ENCODE results near the gene PRICKLE1.

The PRICKLE1 gene

GRCh38 chr12:42426746-42427145 is 162.8 kb downstream of the PRICKLE1 start:
- DNase-seq (ENCODE audit: low read depth): peak; percentile 74
- no peak overlapping the region for H3K4me3 ChIP-seq (ENCODE audit: low read depth, low read length)
- TF ChIP-seq CTCF (IDR thresholded peaks at IDR 0.05; ENCODE audit: insufficient read depth, low read depth, low read length, missing control alignments): no peak

- no peak for TF ChIP-seq CTCF (IDR thresholded peaks at IDR 0.05; ENCODE audit: insufficient read depth, low read depth, low read length, missing control alignments)
- DNase-seq (ENCODE audit: low read depth): peak; percentile 9
- H3K4me3 ChIP-seq (ENCODE audit: low read depth, low read length): no peak overlapping the region
Measured at GRCh38 chr12:42422785-42423184, 166.8 kb downstream of the PRICKLE1 start.

- H3K4me3 ChIP-seq (ENCODE audit: low read depth, low read length): no peak overlapping the region
- peak; percentile 56 for DNase-seq (ENCODE audit: low read depth)
- TF ChIP-seq CTCF (IDR thresholded peaks at IDR 0.05; ENCODE audit: insufficient read depth, low read depth, low read length, missing control alignments): no peak
Measured at GRCh38 chr12:42421844-42422779, 167.4 kb downstream of the PRICKLE1 start.

- no peak overlapping the region for H3K4me3 ChIP-seq (ENCODE audit: low read depth, low read length)
- no peak for TF ChIP-seq CTCF (IDR thresholded peaks at IDR 0.05; ENCODE audit: insufficient read depth, low read depth, low read length, missing control alignments)
- no peak for DNase-seq (ENCODE audit: low read depth)
Measured at GRCh38 chr12:42420395-42420794, 169.2 kb downstream of the PRICKLE1 start.

- no peak overlapping the region for H3K4me3 ChIP-seq (ENCODE audit: low read depth, low read length)
- DNase-seq (ENCODE audit: low read depth): no peak
- TF ChIP-seq CTCF (IDR thresholded peaks at IDR 0.05; ENCODE audit: insufficient read depth, low read depth, low read length, missing control alignments): no peak
Measured at GRCh38 chr12:42410340-42410739, 179.2 kb downstream of the PRICKLE1 start.

GRCh38 chr12:42409471-42409870 is 180.1 kb downstream of the PRICKLE1 start:
- no peak for DNase-seq (ENCODE audit: low read depth)
- H3K4me3 ChIP-seq (ENCODE audit: low read depth, low read length): no peak overlapping the region
- no peak for TF ChIP-seq CTCF (IDR thresholded peaks at IDR 0.05; ENCODE audit: insufficient read depth, low read depth, low read length, missing control alignments)

All from GM12865 (cell line).